CD14-positive monocyte (primary cell): Measurements from ENCODE around the gene CCDC149. TPM values are rescaled to one million over a fixed set of nuclear protein-coding genes. Genes with fewer than 3 reads are reported as not detected.

ENCODE experiments used
- DNase-seq, 3 donors: peaks; one replicate each; pipeline ENCODE4 v3.0.0-alpha.2; 2011 to 2022
- H2AFZ ChIP-seq: 2 replicates; pipeline ENCODE4 v1.6.0; 2012; ENCODE audit warnings: mild to moderate bottlenecking, low read depth, low read length, inconsistent platforms; ENCODE audit not compliant: insufficient read depth, poor library complexity, severe bottlenecking
- H3K27ac ChIP-seq, 2 donors: 1 replicate in 1 of 2; 2 replicates in 1 of 2; pipeline ENCODE4 v1.5.1; 2012 to 2013; ENCODE audit warnings: low read length in 2 of 2, control low read depth in 1 of 2, inconsistent platforms in 1 of 2, low read depth in 1 of 2, mild to moderate bottlenecking in 1 of 2
- H3K27me3 ChIP-seq, 2 donors: one replicate each; pipeline versions ENCODE4 v1.6.0 to v1.6.1; 2011 to 2013; ENCODE audit warnings: low read length in 2 of 2; ENCODE audit not compliant: control insufficient read depth in 2 of 2, insufficient read depth in 2 of 2
- H3K36me3 ChIP-seq, 2 donors: replicated peaks in 1 of 2; 1 replicate in 1 of 2; 2 replicates in 1 of 2; pipeline versions ENCODE4 v1.5.1 to v1.6.1; 2012 to 2013; ENCODE audit warnings: low read length in 2 of 2, control low read depth in 1 of 2, inconsistent platforms in 1 of 2, mild to moderate bottlenecking in 1 of 2; ENCODE audit not compliant: insufficient read depth in 2 of 2, control insufficient read depth in 1 of 2
- H3K4me1 ChIP-seq, 2 donors: 1 replicate in 1 of 2; 2 replicates in 1 of 2; pipeline versions ENCODE4 v1.5.1 to v1.6.1; 2012 to 2013; ENCODE audit warnings: low read length in 2 of 2, control low read depth in 1 of 2, inconsistent platforms in 1 of 2, mild to moderate bottlenecking in 1 of 2, moderate library complexity in 1 of 2; ENCODE audit not compliant: insufficient read depth in 2 of 2, control insufficient read depth in 1 of 2
- H3K4me2 ChIP-seq: replicated peaks from 2 replicates; pipeline ENCODE3; 2012; ENCODE audit warnings: low read length, moderate library complexity, mild to moderate bottlenecking; ENCODE audit not compliant: poor library complexity, severe bottlenecking; ENCODE audit errors: extremely low read depth
- H3K4me3 ChIP-seq, 3 experiments: fragments of 200-600 bp in 1 of 3; sonication (generic) in 1 of 3; replicated peaks in 1 of 3; 1 replicate in 2 of 3; 2 replicates in 1 of 3; pipeline ENCODE4 v1.5.1; 2011 to 2013; ENCODE audit warnings: low read length in 3 of 3, mild to moderate bottlenecking in 3 of 3, control low read depth in 2 of 3, low read depth in 2 of 3, inconsistent platforms in 1 of 3, moderate library complexity in 1 of 3
- H3K79me2 ChIP-seq: 2 replicates; pipeline ENCODE4 v1.6.0; 2012; ENCODE audit warnings: mild to moderate bottlenecking, control low read depth, inconsistent platforms, low read length, moderate library complexity; ENCODE audit not compliant: insufficient read depth
- H3K9ac ChIP-seq: 2 replicates; pipeline ENCODE4 v1.6.0; 2017; ENCODE audit warnings: low read length, mild to moderate bottlenecking; ENCODE audit not compliant: insufficient read depth, poor library complexity, severe bottlenecking
- H3K9me3 ChIP-seq, 2 donors: replicated peaks in 1 of 2; 1 replicate in 1 of 2; 2 replicates in 1 of 2; pipeline versions ENCODE4 v1.5.1 to v1.6.1; 2012 to 2013; ENCODE audit warnings: low read length in 2 of 2, control low read depth in 1 of 2; ENCODE audit not compliant: control insufficient read depth in 1 of 2, insufficient read depth in 1 of 2
- H4K20me1 ChIP-seq: 2 replicates; pipeline ENCODE4 v1.6.0; 2012; ENCODE audit warnings: mild to moderate bottlenecking, low read length, control low read depth, moderate library complexity; ENCODE audit not compliant: insufficient read depth
- H3K27ac Mint-ChIP-seq, 7 donors: one replicate each; pipeline ENCODE4 v1.8.0; 2020; ENCODE audit warnings: mild to moderate bottlenecking in 7 of 7, mixed read lengths in 7 of 7, moderate library complexity in 6 of 7, inconsistent platforms in 2 of 7
- H3K27me3 Mint-ChIP-seq, 3 donors: one replicate each; pipeline ENCODE4 v1.8.0; 2021 to 2022; ENCODE audit warnings: low read depth in 3 of 3, mild to moderate bottlenecking in 3 of 3, mixed read lengths in 3 of 3, moderate library complexity in 3 of 3, inconsistent platforms in 1 of 3
- H3K36me3 Mint-ChIP-seq, 2 donors: one replicate each; pipeline ENCODE4 v1.8.0; 2020; ENCODE audit warnings: mixed read lengths in 2 of 2, inconsistent platforms in 1 of 2, mild to moderate bottlenecking in 1 of 2
- H3K4me1 Mint-ChIP-seq: one replicate; pipeline ENCODE4 v1.8.0; 2020; ENCODE audit warnings: mild to moderate bottlenecking, mixed read lengths
- H3K4me3 Mint-ChIP-seq, 2 donors: one replicate each; pipeline ENCODE4 v1.8.0; 2020; ENCODE audit warnings: mild to moderate bottlenecking in 2 of 2, mixed read lengths in 2 of 2, moderate library complexity in 1 of 2
- H3K9me3 Mint-ChIP-seq, 7 donors: one replicate each; pipeline ENCODE4 v1.8.0; 2020 to 2022; ENCODE audit warnings: mixed read lengths in 7 of 7, mild to moderate bottlenecking in 6 of 7, moderate library complexity in 6 of 7, inconsistent platforms in 2 of 7
- CTCF ChIP-seq: fragments of 200-600 bp; IDR thresholded peaks from one replicate; pipeline ENCODE4 v1.8.0; 2022; ENCODE audit warnings: antibody characterized with exemption, mild to moderate bottlenecking
- WGBS: methylation state at CpG from one replicate; pipeline ENCODE4 v1.1.5; 2013; ENCODE audit warnings: missing lambda C conversion rate; ENCODE audit not compliant: insufficient coverage; 5-methylcytosine and 5-hydroxymethylcytosine counted together
- intact Hi-C, 2 donors: fragments of 100-400 bp; cut with micrococcal nuclease; formaldehyde crosslinking; loops; one replicate each; pipeline versions ENCODE4 v1.15.0 to v1.15.1; 2023
- polyA plus RNA-seq, 3 donors: library from polyadenylated mRNA; depleted of rRNA in 1 of 3; unstranded in 2 of 3; stranded (reverse) in 1 of 3; fragments of 300-500 nt in 2 of 3; fragments of >200 nt in 1 of 3; fragmentation: Illumina TruSeq in 2 of 3; gene quantifications; 1 replicate in 2 of 3; 2 replicates in 1 of 3; pipeline ENCODE4 v1.2.3, GENCODE V29; 2012 to 2021

The CCDC149 gene
- polyA plus RNA-seq, 3 donors, result 5.5 to 15.8 (median 14.9) TPM

GRCh38 chr4:24956763-24957162 lies 43.9 kb upstream of the CCDC149 start:
- WGBS, result 100% methylated on average over 1 of the region's 2 CpGs
- Histone ChIP-seq H3K4me3 (no peak overlapping the region), H3K27me3 (no peaks in the 10 kb centered on the region), H3K9ac (no peak overlapping the region), H3K9me3 (peaks cover 8 to 9% of the 10 kb centered on the region in 2 donors), H3K27ac (no peak overlapping the region), H3K4me1 (peaks cover 0 to 5% of the 10 kb centered on the region in 2 donors), H3K4me2 (no peak overlapping the region), H3K36me3 (no peaks in the 10 kb centered on the region), H3K79me2 (no peaks in the 10 kb centered on the region), H4K20me1 (no peaks in the 10 kb centered on the region), H2AFZ (no peak overlapping the region)
- intact Hi-C loops, result no loop called here
- peaks cover 0 to 3% (median 2%) of the 10 kb centered on the region in 3 donors for H3K27me3 Mint-ChIP-seq
- peaks cover 0 to 2% of the 10 kb centered on the region in 2 donors for H3K36me3 Mint-ChIP-seq
- H3K27ac Mint-ChIP-seq, result no peak overlapping the region
- peaks cover 8 to 17% (median 11%) of the 10 kb centered on the region in 7 donors for H3K9me3 Mint-ChIP-seq
- H3K4me3 Mint-ChIP-seq, result no peak overlapping the region
- H3K4me1 Mint-ChIP-seq, result peaks cover 5% of the 10 kb centered on the region
- no peak for TF ChIP-seq CTCF
- DNase-seq, result no peak

- H3K4me3 Mint-ChIP-seq, result no peak overlapping the region
- Histone ChIP-seq H3K27me3 (no peaks in the 10 kb centered on the region), H4K20me1 (no peaks in the 10 kb centered on the region), H3K4me1 (peaks cover 0 to 5% of the 10 kb centered on the region in 2 donors), H3K4me2 (no peak overlapping the region), H3K4me3 (no peak overlapping the region), H3K9ac (no peak overlapping the region), H3K27ac (no peak overlapping the region), H3K36me3 (no peaks in the 10 kb centered on the region), H2AFZ (no peak overlapping the region), H3K79me2 (no peaks in the 10 kb centered on the region), H3K9me3 (peaks cover 8 to 9% of the 10 kb centered on the region in 2 donors)
- WGBS, result no CpG with 5 or more reads among the region's 2 CpGs
- H3K27me3 Mint-ChIP-seq, result peaks cover 0 to 3% (median 2%) of the 10 kb centered on the region in 3 donors
- H3K36me3 Mint-ChIP-seq, result peaks cover 0 to 2% of the 10 kb centered on the region in 2 donors
- no peak for DNase-seq
- no peak for TF ChIP-seq CTCF
- H3K27ac Mint-ChIP-seq, result peak overlapping the region in 1 of 7 donors; percentile 60
- intact Hi-C loops, result no loop called here
- peaks cover 8 to 14% (median 10%) of the 10 kb centered on the region in 7 donors for H3K9me3 Mint-ChIP-seq
- H3K4me1 Mint-ChIP-seq, result peaks cover 5% of the 10 kb centered on the region
These were observed 43.2 kb upstream of the CCDC149 start for GRCh38 chr4:24956091-24956490.
